HG03575 (cell line): ENCODE results near the gene CXCL13.
A peak's percentile ranks its signal among the peaks of the same experiment; 100 is the strongest.
"Not testable (repeated sequence)": the region's sequence is repeated elsewhere in the genome, so short reads cannot be mapped to it uniquely, and the experiment has no call there.

Experiments used
- ATAC-seq: cut with Tn5 transposase; IDR thresholded peaks from one replicate; pipeline ENCODE4 v1.9.1; 2021; ENCODE audit not compliant: unreplicated experiment, insufficient number of reproducible peaks, low FRiP score; ENCODE audit errors: extremely low read depth

The CXCL13 gene

DNA sequence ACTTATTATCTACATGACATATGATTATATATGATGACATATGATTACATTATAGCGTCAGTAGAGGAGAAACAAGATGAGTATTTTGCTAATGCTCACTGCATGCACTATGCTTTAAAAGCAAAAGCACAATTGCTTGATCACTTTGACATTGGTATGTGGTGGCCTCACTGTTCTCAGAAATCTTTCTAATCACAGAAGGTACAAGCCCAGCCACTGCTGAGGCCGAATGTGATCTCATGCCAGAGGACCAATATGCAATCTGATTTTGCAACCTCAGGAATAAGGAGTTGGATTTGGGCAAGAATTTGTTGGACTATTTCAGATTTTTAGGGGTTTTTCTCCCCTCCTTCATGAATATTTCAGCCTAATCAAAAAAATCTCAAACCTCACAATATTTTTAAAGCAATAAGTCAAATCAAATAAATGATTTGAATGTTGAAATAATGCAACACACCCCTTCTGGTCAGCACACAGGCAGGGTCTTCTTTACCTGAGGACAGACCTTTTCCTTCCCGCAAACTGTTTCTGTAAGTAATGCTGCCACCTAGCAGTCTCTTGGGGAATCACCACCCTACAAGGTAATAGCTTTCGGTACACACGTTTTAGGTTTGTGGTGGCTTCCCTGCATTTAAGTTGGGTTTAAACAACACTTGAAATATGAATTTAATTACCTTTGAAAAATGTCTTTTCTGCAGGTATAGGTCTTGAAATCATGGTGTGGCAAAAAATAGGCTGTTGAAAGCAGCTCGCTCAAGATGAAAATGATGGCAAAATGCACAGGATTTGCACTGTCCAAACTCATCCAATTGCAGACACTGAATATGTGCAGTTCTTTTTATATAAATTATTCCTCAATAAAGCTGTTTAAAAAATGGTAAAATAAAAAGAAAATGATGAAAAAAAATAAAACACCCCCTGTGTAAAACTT is 4.8 kb upstream of the CXCL13 start:
- no peak for ATAC-seq

- no peak for ATAC-seq
Measured at GRCh38 chr4:77601614-77602187, 3.9 kb upstream of the CXCL13 start.

DNA sequence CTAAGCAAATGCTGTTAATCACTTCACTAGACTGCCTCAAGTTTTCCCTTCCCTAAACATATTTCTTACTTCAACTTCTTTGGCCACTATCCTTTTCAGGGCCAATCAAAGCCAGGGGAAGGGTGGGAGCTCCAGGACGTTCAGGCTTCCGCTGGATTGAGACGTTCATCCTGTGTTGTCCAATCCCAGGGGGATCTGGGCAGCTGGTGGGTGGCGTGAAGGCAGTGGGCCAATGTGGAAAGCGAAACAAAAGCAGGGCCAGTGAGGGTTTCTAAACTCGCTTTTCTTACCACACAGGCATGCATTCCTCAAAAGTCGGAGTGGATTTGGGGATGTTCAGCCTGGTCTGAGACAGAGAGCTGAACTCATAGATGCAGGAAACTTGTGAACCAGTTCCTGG is 7.6 kb downstream of the CXCL13 start:
- ATAC-seq, result no peak

- ATAC-seq, result no peak
Measured at GRCh38 chr4:77615153-77615552, 9.5 kb downstream of the CXCL13 start.

DNA sequence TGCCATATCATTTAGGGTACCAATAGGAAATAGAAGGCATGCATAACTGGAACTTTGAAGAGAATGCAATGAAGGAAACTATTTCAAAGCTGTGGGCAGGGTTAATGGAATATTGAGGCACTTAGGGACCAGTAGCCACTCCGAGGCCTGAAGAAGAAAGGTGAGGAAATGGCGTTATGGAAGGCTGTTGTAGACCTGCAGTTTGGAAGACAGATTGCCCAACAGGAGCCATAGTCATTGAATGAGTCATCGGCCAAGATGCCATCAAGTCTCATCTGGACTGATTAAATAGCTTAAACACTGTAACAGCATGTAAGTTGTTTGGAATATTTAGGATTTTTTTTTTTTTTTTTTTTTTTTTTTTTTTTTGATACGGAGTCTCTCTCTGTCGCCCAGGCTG is 11.6 kb downstream of the CXCL13 start:
- no peak for ATAC-seq

DNA sequence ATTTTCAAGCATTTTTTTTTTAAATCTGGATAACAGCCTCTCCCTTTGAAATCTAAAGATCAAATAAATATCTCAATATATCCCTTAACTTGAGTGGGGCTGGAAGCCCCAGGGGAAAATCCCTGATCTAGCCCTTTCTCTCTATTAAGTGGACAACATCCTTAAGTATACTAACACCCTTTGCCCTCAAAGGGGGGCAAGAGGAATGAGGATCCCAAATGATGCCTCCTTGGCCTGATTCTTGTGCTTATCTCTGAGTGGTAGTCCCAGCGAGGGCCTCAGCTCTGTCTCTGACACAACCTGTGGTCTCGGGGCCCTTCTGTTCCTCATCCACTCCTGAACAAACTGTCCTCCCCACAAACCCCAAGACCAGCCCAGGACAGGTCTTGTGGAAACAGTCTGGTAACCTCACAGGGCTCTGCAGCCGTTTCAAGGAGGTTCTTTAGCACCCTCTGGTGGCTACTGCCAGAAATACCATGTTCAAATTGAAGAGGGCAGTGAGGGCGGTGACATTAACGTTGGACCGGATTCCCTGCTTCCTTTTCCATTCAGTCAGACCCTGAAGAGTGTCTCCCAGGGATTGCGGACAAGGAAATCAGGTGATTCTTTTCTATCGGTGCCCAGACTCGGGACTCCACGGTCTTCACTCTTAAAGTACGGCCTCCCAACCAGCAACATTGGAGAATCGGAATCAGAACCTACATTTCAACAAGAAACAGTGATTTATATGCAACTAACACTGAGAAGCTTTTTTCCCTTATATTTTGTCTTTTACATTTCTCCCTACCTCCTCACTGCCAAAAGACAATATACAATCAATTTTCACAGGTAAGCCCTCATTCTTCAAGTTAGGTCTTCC is 13.0 kb downstream of the CXCL13 start:
- ATAC-seq, result no peak

DNA sequence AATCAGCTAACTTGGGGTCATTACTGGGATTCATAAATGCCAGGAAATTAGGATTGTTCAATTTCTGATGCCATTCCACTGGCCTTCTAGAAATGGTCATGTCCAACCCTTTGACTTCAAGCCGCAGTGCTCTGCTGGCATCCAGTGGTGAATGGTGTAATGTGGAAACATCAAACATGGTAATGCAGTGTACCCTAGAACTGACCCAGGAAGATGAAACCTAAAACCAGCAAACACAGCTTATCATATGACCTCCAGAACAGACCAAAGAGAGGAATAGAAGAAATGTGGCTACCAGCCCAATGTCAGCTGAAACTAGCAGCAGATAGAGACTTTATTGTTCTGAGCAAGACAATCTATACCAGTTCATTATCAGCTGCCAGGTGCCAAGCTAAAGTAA is 13.8 kb downstream of the CXCL13 start:
- ATAC-seq, result no peak

- ATAC-seq, result no peak
Measured at GRCh38 chr4:77621254-77621653, 15.6 kb downstream of the CXCL13 start.

DNA sequence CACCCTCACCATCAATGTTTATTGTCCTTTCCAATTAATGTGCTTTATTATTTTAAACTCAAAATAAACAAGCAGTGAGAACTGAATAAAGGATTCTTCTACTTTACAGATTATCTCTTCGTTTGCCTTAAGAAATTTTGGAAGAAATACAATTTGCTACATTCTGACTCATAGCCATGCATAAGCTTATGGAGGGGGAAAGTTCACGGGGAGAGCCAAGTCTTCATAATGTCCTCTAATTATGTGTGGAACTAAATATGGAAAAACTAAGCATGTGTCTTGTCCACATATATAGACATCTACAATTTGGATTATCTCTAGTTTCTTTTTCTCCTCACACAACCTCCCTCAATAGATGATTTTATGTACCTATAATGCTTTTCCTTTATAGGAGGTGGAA is 17.5 kb downstream of the CXCL13 start:
- no peak for ATAC-seq

DNA sequence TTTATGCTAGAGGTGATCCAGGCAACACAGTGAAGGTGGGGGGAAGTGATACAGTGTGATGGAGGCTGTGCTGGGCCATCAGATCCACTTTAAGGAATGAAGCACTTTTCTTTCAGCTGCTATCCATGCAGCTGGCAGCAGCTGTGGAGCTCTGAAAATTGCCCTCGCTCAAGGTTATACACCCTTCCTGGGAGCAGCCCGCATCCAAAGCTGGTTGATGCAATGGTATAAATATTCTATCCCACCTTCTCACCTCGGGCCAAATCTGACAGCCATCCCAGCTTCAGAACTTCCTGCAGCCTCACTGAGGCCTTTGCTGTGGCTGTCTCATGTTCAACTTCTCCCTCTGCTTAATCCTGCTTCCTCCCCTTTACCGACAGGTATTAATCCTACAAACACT is 18.6 kb downstream of the CXCL13 start:
- ATAC-seq, result no peak

- ATAC-seq, result no peak
Measured at GRCh38 chr4:77625485-77625884, 19.9 kb downstream of the CXCL13 start.

GRCh38 chr4:77629885-77630284 is 24.3 kb downstream of the CXCL13 start:
- peak; percentile 82 for ATAC-seq

GRCh38 chr4:77631276-77631675 is 25.7 kb downstream of the CXCL13 start:
- ATAC-seq, result no peak

GRCh38 chr4:77634132-77634785 is 28.6 kb downstream of the CXCL13 start:
- ATAC-seq, result no peak

- no peak for ATAC-seq
Measured at GRCh38 chr4:77635246-77635645, 29.6 kb downstream of the CXCL13 start.

- ATAC-seq, result no peak
Measured at GRCh38 chr4:77635876-77636275, 30.3 kb downstream of the CXCL13 start.

DNA sequence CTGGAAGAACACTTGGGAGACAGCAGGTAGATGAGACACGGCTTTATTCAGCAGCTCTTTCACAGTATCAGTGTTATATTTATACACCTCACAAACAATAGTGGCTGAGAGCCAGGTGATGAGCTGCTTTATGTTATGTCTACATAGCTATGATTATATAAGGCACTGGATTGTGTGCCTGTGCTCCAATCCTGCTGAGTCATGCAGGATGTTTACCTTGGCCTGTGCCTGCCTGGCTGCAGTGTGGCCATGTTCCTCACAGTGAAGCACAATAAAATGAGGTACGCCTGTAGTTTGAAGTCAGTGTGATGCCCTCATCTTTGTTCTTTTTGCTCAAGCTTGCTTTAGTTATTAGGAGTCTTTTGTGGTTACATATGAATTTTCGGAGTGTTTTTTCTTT is 31.3 kb downstream of the CXCL13 start:
- no peak for ATAC-seq

DNA sequence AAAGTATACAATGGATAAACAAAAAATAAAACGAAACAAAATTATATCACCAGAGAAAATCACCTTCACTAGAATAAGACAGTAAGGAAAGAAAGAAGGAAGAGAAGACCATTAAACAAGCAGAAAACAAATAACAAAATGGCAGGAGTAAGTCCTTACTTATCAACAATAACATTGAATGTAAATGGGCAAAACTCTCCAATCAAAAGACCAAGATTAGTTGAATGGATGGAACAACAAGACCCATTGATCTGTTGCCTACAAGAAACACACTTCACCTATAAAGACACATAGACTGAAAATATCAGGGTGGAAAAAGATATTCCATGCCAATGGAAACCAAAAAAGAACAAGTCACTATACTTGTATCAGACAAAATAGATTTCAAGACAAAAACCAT is 38.4 kb downstream of the CXCL13 start:
- not testable (repeated sequence) for ATAC-seq

DNA sequence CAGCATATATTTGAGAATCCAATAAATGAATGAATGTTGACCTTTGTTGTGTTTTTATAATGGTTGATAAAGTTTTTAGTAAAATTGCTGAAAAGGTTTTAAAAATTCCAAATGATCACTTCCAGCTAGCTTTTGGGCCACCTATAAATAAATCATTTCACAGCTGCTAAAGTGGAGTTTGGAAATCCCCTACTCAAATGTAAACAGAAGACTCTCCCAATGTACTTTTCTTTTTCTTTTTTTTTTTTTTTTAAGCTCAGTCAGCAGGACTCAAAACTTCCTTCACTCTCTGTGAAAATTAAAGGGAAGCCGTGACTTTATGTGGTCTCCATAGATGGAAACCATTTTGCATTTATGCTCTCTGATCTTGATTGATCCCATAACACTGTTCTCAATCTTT is 45.2 kb downstream of the CXCL13 start:
- no peak for ATAC-seq
